Vagina (tissue), 2 donors: ENCODE results near the gene EDAR. TPM values are rescaled to one million over a fixed set of nuclear protein-coding genes. Genes with fewer than 3 reads are reported as not detected.

Source experiments
- DNase-seq, 2 donors: peaks; one replicate each; pipeline ENCODE4 v3.0.0-alpha.2; 2017; ENCODE audit errors: extremely low spot score in 2 of 2
- H3K27ac ChIP-seq: fragments of 200-600 bp; sonication (generic); one replicate; pipeline ENCODE4 v1.5.1; 2019
- H3K27me3 ChIP-seq: fragments of 200-600 bp; sonication (generic); one replicate; pipeline ENCODE4 v1.5.1; 2019
- H3K36me3 ChIP-seq, 2 donors: fragments of 200-600 bp; sonication (generic); one replicate each; pipeline ENCODE4 v1.5.1; 2017 to 2019
- H3K4me1 ChIP-seq: fragments of 200-600 bp; sonication (generic); one replicate; pipeline ENCODE4 v1.5.1; 2019
- H3K4me3 ChIP-seq, 2 donors: fragments of 200-600 bp; sonication (generic); 1 replicate in 1 of 2; 2 replicates in 1 of 2; pipeline ENCODE4 v1.5.1; 2016 to 2019
- H3K9me3 ChIP-seq: fragments of 200-600 bp; sonication (generic); one replicate; pipeline ENCODE4 v1.5.1; 2019
- CTCF ChIP-seq, 3 experiments: fragments of 450-650 bp in 2 of 3; fragments of 200-600 bp in 1 of 3; sonication (generic) in 1 of 3; IDR thresholded peaks; one replicate each; pipeline ENCODE4 v1.5.1; 2017 to 2019; ENCODE audit warnings: antibody characterized with exemption in 3 of 3, mild to moderate bottlenecking in 2 of 3, moderate library complexity in 2 of 3
- POLR2A ChIP-seq, 2 donors: fragments of 450-650 bp; IDR thresholded peaks; one replicate each; pipeline ENCODE4 v1.6.1; 2017; ENCODE audit warnings: antibody characterized with exemption in 2 of 2, mild to moderate bottlenecking in 2 of 2, moderate library complexity in 2 of 2
- POLR2AphosphoS5 ChIP-seq, 2 donors: sonication (generic); formaldehyde crosslinking; IDR thresholded peaks; one replicate each; pipeline ENCODE4 v1.9.0; 2017; ENCODE audit warnings: antibody characterized with exemption in 2 of 2, mild to moderate bottlenecking in 2 of 2, low read depth in 1 of 2; ENCODE audit not compliant: insufficient read depth in 1 of 2
- intact Hi-C: fragments of 100-400 bp; cut with DNase I; formaldehyde crosslinking; loops from one replicate; pipeline ENCODE4 v1.15.1; 2023
- total RNA-seq: library from RNA; depleted of rRNA; stranded (reverse); fragments of >200 nt; gene quantifications from one replicate; pipeline ENCODE4 v1.2.3, GENCODE V29; 2016

Gene EDAR
- total RNA-seq, 1 donor from 2014 or later = 0.74 TPM

- intact Hi-C loops = no loop called here
Observed at GRCh38 chr2:108877506-108877905, 111.5 kb downstream of the EDAR start.

GRCh38 chr2:108870069-108870644 is 118.9 kb downstream of the EDAR start:
- no peaks in the 10 kb centered on the region for H3K27me3 ChIP-seq
- H3K4me1 ChIP-seq = no peaks in the 10 kb centered on the region
- intact Hi-C loops = no loop called here
- no peak overlapping the region for H3K4me3 ChIP-seq
- no peak overlapping the region for H3K27ac ChIP-seq
- no peak for DNase-seq
- TF ChIP-seq CTCF (IDR thresholded peaks at IDR 0.05) = no peak
- TF ChIP-seq POLR2AphosphoS5 (IDR thresholded peaks at IDR 0.05; ENCODE audit: insufficient read depth in 1 of 2, low read depth in 1 of 2) = no peak
- TF ChIP-seq POLR2A (IDR thresholded peaks at IDR 0.05) = no peak
- H3K36me3 ChIP-seq = no peaks in the 10 kb centered on the region
- H3K9me3 ChIP-seq = no peaks in the 10 kb centered on the region

More at GRCh38 chr2:108877506-108877905, 111.5 kb downstream of the EDAR start:
- no peaks in the 10 kb centered on the region for H3K9me3 ChIP-seq
- H3K27ac ChIP-seq = no peak overlapping the region
- no peak for DNase-seq
- H3K4me3 ChIP-seq = no peak overlapping the region
- no peak for TF ChIP-seq CTCF (IDR thresholded peaks at IDR 0.05)
- no peak for TF ChIP-seq POLR2AphosphoS5 (IDR thresholded peaks at IDR 0.05; ENCODE audit: insufficient read depth in 1 of 2, low read depth in 1 of 2)
- no peaks in the 10 kb centered on the region for H3K27me3 ChIP-seq
- no peaks in the 10 kb centered on the region for H3K36me3 ChIP-seq
- no peaks in the 10 kb centered on the region for H3K4me1 ChIP-seq

GRCh38 chr2:108869542-108869941 is 119.5 kb downstream of the EDAR start:
- no peaks in the 10 kb centered on the region for H3K9me3 ChIP-seq
- H3K27me3 ChIP-seq = no peaks in the 10 kb centered on the region
- TF ChIP-seq POLR2A (IDR thresholded peaks at IDR 0.05) = no peak
- TF ChIP-seq CTCF (IDR thresholded peaks at IDR 0.05) = no peak
- no peak for TF ChIP-seq POLR2AphosphoS5 (IDR thresholded peaks at IDR 0.05; ENCODE audit: insufficient read depth in 1 of 2, low read depth in 1 of 2)
- intact Hi-C loops = no loop called here
- DNase-seq = no peak
- no peaks in the 10 kb centered on the region for H3K4me1 ChIP-seq
- H3K36me3 ChIP-seq = no peaks in the 10 kb centered on the region
- H3K4me3 ChIP-seq = no peak overlapping the region
- H3K27ac ChIP-seq = no peak overlapping the region

- intact Hi-C loops = no loop called here
Observed at GRCh38 chr2:108868911-108869310, 120.1 kb downstream of the EDAR start.

GRCh38 chr2:108866041-108866440 is 123.0 kb downstream of the EDAR start:
- DNase-seq = no peak
- intact Hi-C loops = no loop called here
- H3K27me3 ChIP-seq = no peaks in the 10 kb centered on the region
- H3K27ac ChIP-seq = no peak overlapping the region
- H3K4me1 ChIP-seq = no peaks in the 10 kb centered on the region
- H3K36me3 ChIP-seq = no peaks in the 10 kb centered on the region
- H3K9me3 ChIP-seq = no peaks in the 10 kb centered on the region
- TF ChIP-seq CTCF (IDR thresholded peaks at IDR 0.05) = no peak
- TF ChIP-seq POLR2AphosphoS5 (IDR thresholded peaks at IDR 0.05; ENCODE audit: insufficient read depth in 1 of 2, low read depth in 1 of 2) = no peak
- TF ChIP-seq POLR2A (IDR thresholded peaks at IDR 0.05) = no peak
- H3K4me3 ChIP-seq = no peak overlapping the region

More at GRCh38 chr2:108868911-108869310, 120.1 kb downstream of the EDAR start:
- TF ChIP-seq POLR2AphosphoS5 (IDR thresholded peaks at IDR 0.05; ENCODE audit: insufficient read depth in 1 of 2, low read depth in 1 of 2) = no peak
- no peak overlapping the region for H3K4me3 ChIP-seq
- no peaks in the 10 kb centered on the region for H3K4me1 ChIP-seq
- H3K36me3 ChIP-seq = no peaks in the 10 kb centered on the region
- no peaks in the 10 kb centered on the region for H3K9me3 ChIP-seq
- no peak for DNase-seq
- H3K27ac ChIP-seq = no peak overlapping the region
- no peaks in the 10 kb centered on the region for H3K27me3 ChIP-seq
